CD14-positive monocyte (primary cell): Measurements from ENCODE around the gene ACRV1. TPM values are rescaled to one million over a fixed set of nuclear protein-coding genes. Genes with fewer than 3 reads are reported as not detected.

Experiments used
- DNase-seq, 3 donors: peaks; one replicate each; pipeline ENCODE4 v3.0.0-alpha.2; 2011 to 2022
- H2AFZ ChIP-seq: 2 replicates; pipeline ENCODE4 v1.6.0; 2012; ENCODE audit warnings: mild to moderate bottlenecking, low read depth, low read length, inconsistent platforms; ENCODE audit not compliant: insufficient read depth, poor library complexity, severe bottlenecking
- H3K27ac ChIP-seq, 2 donors: 1 replicate in 1 of 2; 2 replicates in 1 of 2; pipeline ENCODE4 v1.5.1; 2012 to 2013; ENCODE audit warnings: low read length in 2 of 2, control low read depth in 1 of 2, inconsistent platforms in 1 of 2, low read depth in 1 of 2, mild to moderate bottlenecking in 1 of 2
- H3K27me3 ChIP-seq, 2 donors: one replicate each; pipeline versions ENCODE4 v1.6.0 to v1.6.1; 2011 to 2013; ENCODE audit warnings: low read length in 2 of 2; ENCODE audit not compliant: control insufficient read depth in 2 of 2, insufficient read depth in 2 of 2
- H3K36me3 ChIP-seq, 2 donors: replicated peaks in 1 of 2; 1 replicate in 1 of 2; 2 replicates in 1 of 2; pipeline versions ENCODE4 v1.5.1 to v1.6.1; 2012 to 2013; ENCODE audit warnings: low read length in 2 of 2, control low read depth in 1 of 2, inconsistent platforms in 1 of 2, mild to moderate bottlenecking in 1 of 2; ENCODE audit not compliant: insufficient read depth in 2 of 2, control insufficient read depth in 1 of 2
- H3K4me1 ChIP-seq, 2 donors: 1 replicate in 1 of 2; 2 replicates in 1 of 2; pipeline versions ENCODE4 v1.5.1 to v1.6.1; 2012 to 2013; ENCODE audit warnings: low read length in 2 of 2, control low read depth in 1 of 2, inconsistent platforms in 1 of 2, mild to moderate bottlenecking in 1 of 2, moderate library complexity in 1 of 2; ENCODE audit not compliant: insufficient read depth in 2 of 2, control insufficient read depth in 1 of 2
- H3K4me2 ChIP-seq: replicated peaks from 2 replicates; pipeline ENCODE3; 2012; ENCODE audit warnings: low read length, moderate library complexity, mild to moderate bottlenecking; ENCODE audit not compliant: poor library complexity, severe bottlenecking; ENCODE audit errors: extremely low read depth
- H3K4me3 ChIP-seq, 3 experiments: fragments of 200-600 bp in 1 of 3; sonication (generic) in 1 of 3; replicated peaks in 1 of 3; 1 replicate in 2 of 3; 2 replicates in 1 of 3; pipeline ENCODE4 v1.5.1; 2011 to 2013; ENCODE audit warnings: low read length in 3 of 3, mild to moderate bottlenecking in 3 of 3, control low read depth in 2 of 3, low read depth in 2 of 3, inconsistent platforms in 1 of 3, moderate library complexity in 1 of 3
- H3K79me2 ChIP-seq: 2 replicates; pipeline ENCODE4 v1.6.0; 2012; ENCODE audit warnings: mild to moderate bottlenecking, control low read depth, inconsistent platforms, low read length, moderate library complexity; ENCODE audit not compliant: insufficient read depth
- H3K9ac ChIP-seq: 2 replicates; pipeline ENCODE4 v1.6.0; 2017; ENCODE audit warnings: low read length, mild to moderate bottlenecking; ENCODE audit not compliant: insufficient read depth, poor library complexity, severe bottlenecking
- H3K9me3 ChIP-seq, 2 donors: replicated peaks in 1 of 2; 1 replicate in 1 of 2; 2 replicates in 1 of 2; pipeline versions ENCODE4 v1.5.1 to v1.6.1; 2012 to 2013; ENCODE audit warnings: low read length in 2 of 2, control low read depth in 1 of 2; ENCODE audit not compliant: control insufficient read depth in 1 of 2, insufficient read depth in 1 of 2
- H4K20me1 ChIP-seq: 2 replicates; pipeline ENCODE4 v1.6.0; 2012; ENCODE audit warnings: mild to moderate bottlenecking, low read length, control low read depth, moderate library complexity; ENCODE audit not compliant: insufficient read depth
- H3K27ac Mint-ChIP-seq, 7 donors: one replicate each; pipeline ENCODE4 v1.8.0; 2020; ENCODE audit warnings: mild to moderate bottlenecking in 7 of 7, mixed read lengths in 7 of 7, moderate library complexity in 6 of 7, inconsistent platforms in 2 of 7
- H3K27me3 Mint-ChIP-seq, 3 donors: one replicate each; pipeline ENCODE4 v1.8.0; 2021 to 2022; ENCODE audit warnings: low read depth in 3 of 3, mild to moderate bottlenecking in 3 of 3, mixed read lengths in 3 of 3, moderate library complexity in 3 of 3, inconsistent platforms in 1 of 3
- H3K36me3 Mint-ChIP-seq, 2 donors: one replicate each; pipeline ENCODE4 v1.8.0; 2020; ENCODE audit warnings: mixed read lengths in 2 of 2, inconsistent platforms in 1 of 2, mild to moderate bottlenecking in 1 of 2
- H3K4me1 Mint-ChIP-seq: one replicate; pipeline ENCODE4 v1.8.0; 2020; ENCODE audit warnings: mild to moderate bottlenecking, mixed read lengths
- H3K4me3 Mint-ChIP-seq, 2 donors: one replicate each; pipeline ENCODE4 v1.8.0; 2020; ENCODE audit warnings: mild to moderate bottlenecking in 2 of 2, mixed read lengths in 2 of 2, moderate library complexity in 1 of 2
- H3K9me3 Mint-ChIP-seq, 7 donors: one replicate each; pipeline ENCODE4 v1.8.0; 2020 to 2022; ENCODE audit warnings: mixed read lengths in 7 of 7, mild to moderate bottlenecking in 6 of 7, moderate library complexity in 6 of 7, inconsistent platforms in 2 of 7
- WGBS: methylation state at CpG from one replicate; pipeline ENCODE4 v1.1.5; 2013; ENCODE audit warnings: missing lambda C conversion rate; ENCODE audit not compliant: insufficient coverage; 5-methylcytosine and 5-hydroxymethylcytosine counted together
- intact Hi-C, 2 donors: fragments of 100-400 bp; cut with micrococcal nuclease; formaldehyde crosslinking; loops; one replicate each; pipeline versions ENCODE4 v1.15.0 to v1.15.1; 2023
- polyA plus RNA-seq, 3 donors: library from polyadenylated mRNA; depleted of rRNA in 1 of 3; unstranded in 2 of 3; stranded (reverse) in 1 of 3; fragments of 300-500 nt in 2 of 3; fragments of >200 nt in 1 of 3; fragmentation: Illumina TruSeq in 2 of 3; gene quantifications; 1 replicate in 2 of 3; 2 replicates in 1 of 3; pipeline ENCODE4 v1.2.3, GENCODE V29; 2012 to 2021
- TF ChIP-seq, protein P1 (sequence below): fragments of 200-600 bp; IDR thresholded peaks from one replicate; pipeline ENCODE4 v1.8.0; 2022; ENCODE audit warnings: antibody characterized with exemption, mild to moderate bottlenecking

Gene ACRV1
- polyA plus RNA-seq, 3 donors: not detected

DNA sequence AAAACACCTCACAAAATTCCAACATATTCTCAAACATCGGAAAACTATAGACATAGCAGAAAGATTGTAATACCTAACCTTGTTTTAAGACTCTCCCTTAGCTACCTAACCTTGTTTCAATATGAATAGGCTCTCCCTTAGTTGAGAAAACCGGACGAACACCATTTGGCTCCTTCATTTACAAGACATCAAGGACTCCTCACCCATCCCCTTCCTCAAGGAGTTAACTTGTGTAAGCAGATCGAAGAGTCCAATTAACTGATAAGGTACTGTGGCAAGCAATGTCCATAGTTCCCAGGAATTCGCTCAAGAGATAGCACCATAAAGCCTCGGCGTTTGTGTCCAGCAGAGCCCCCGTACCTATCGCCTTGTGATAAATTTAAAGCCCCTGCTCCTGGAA is 4.6 kb upstream of the ACRV1 start:
- Histone ChIP-seq H3K27ac (no peak overlapping the region), H2AFZ (no peak overlapping the region), H3K4me1 (no peaks in the 10 kb centered on the region), H3K9me3 (no peaks in the 10 kb centered on the region), H3K27me3 (no peaks in the 10 kb centered on the region), H3K79me2 (no peaks in the 10 kb centered on the region), H3K4me2 (no peak overlapping the region), H3K4me3 (no peak overlapping the region), H3K9ac (no peak overlapping the region), H3K36me3 (no peaks in the 10 kb centered on the region), H4K20me1 (no peaks in the 10 kb centered on the region)
- Mint-ChIP-seq H3K36me3 (peaks cover 0 to 8% of the 10 kb centered on the region in 2 donors), H3K27ac (no peak overlapping the region), H3K4me3 (no peak overlapping the region), H3K9me3 (peaks cover 0 to 3% (median 0%) of the 10 kb centered on the region in 7 donors), H3K27me3 (peaks cover 0 to 3% (median 0%) of the 10 kb centered on the region in 3 donors), H3K4me1 (no peaks in the 10 kb centered on the region)
- WGBS: 97% methylated on average over 4 of the region's 9 CpGs
- DNase-seq: no peak
- intact Hi-C loops: no loop called here
- TF ChIP-seq, protein P1, sequence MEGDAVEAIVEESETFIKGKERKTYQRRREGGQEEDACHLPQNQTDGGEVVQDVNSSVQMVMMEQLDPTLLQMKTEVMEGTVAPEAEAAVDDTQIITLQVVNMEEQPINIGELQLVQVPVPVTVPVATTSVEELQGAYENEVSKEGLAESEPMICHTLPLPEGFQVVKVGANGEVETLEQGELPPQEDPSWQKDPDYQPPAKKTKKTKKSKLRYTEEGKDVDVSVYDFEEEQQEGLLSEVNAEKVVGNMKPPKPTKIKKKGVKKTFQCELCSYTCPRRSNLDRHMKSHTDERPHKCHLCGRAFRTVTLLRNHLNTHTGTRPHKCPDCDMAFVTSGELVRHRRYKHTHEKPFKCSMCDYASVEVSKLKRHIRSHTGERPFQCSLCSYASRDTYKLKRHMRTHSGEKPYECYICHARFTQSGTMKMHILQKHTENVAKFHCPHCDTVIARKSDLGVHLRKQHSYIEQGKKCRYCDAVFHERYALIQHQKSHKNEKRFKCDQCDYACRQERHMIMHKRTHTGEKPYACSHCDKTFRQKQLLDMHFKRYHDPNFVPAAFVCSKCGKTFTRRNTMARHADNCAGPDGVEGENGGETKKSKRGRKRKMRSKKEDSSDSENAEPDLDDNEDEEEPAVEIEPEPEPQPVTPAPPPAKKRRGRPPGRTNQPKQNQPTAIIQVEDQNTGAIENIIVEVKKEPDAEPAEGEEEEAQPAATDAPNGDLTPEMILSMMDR: no peak

DNA sequence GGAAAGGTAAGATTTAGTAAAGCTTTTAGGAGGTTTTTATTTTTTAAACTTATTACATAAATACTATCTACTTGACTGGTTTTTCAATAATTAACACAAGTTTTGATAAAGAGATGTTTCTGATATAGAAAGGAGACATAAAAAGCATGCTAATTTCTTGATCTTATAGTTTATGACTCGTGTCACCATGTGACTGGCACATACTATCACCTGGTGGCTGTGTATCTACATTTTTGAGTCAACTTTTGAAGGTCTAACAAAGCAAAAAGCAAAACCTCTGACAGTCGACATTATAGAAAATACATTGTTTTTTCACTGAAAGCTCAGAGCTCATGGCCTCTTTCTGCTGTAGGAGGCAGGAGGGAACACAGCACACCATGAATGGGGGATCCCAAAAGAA is 810 bp downstream of the ACRV1 start:
- H3K27ac Mint-ChIP-seq: no peak overlapping the region
- no peaks in the 10 kb centered on the region for H3K27me3 Mint-ChIP-seq
- WGBS: 100% methylated on average over 1 of the region's 2 CpGs
- H3K4me1 ChIP-seq: no peaks in the 10 kb centered on the region
- no peak overlapping the region for H3K9ac ChIP-seq
- H3K27ac ChIP-seq: no peak overlapping the region
- no peaks in the 10 kb centered on the region for H3K9me3 ChIP-seq
- no peaks in the 10 kb centered on the region for H3K79me2 ChIP-seq
- peaks cover 18 to 23% of the 10 kb centered on the region in 2 donors for H3K36me3 Mint-ChIP-seq
- intact Hi-C loops: no loop called here
- no peak overlapping the region for H3K4me2 ChIP-seq
- H3K4me3 Mint-ChIP-seq: no peak overlapping the region
- no peaks in the 10 kb centered on the region for H3K4me1 Mint-ChIP-seq
- TF ChIP-seq, protein P1: no peak
- H3K9me3 Mint-ChIP-seq: no peaks in the 10 kb centered on the region
- H2AFZ ChIP-seq: no peak overlapping the region
- no peak overlapping the region for H3K4me3 ChIP-seq
- peaks cover 3 to 23% of the 10 kb centered on the region in 2 donors for H3K36me3 ChIP-seq
- no peaks in the 10 kb centered on the region for H3K27me3 ChIP-seq
- H4K20me1 ChIP-seq: no peaks in the 10 kb centered on the region
- no peak for DNase-seq
